NCI-H510A treated with DMSO at 0.1 percent for 48 hours (cell line): ENCODE results near the gene NDUFS7.

Experiments used
- DNase-seq: peaks from one replicate; lab custom pipeline; 2025; lab: John Stamatoyannopoulos, UW

The NDUFS7 gene

DNA sequence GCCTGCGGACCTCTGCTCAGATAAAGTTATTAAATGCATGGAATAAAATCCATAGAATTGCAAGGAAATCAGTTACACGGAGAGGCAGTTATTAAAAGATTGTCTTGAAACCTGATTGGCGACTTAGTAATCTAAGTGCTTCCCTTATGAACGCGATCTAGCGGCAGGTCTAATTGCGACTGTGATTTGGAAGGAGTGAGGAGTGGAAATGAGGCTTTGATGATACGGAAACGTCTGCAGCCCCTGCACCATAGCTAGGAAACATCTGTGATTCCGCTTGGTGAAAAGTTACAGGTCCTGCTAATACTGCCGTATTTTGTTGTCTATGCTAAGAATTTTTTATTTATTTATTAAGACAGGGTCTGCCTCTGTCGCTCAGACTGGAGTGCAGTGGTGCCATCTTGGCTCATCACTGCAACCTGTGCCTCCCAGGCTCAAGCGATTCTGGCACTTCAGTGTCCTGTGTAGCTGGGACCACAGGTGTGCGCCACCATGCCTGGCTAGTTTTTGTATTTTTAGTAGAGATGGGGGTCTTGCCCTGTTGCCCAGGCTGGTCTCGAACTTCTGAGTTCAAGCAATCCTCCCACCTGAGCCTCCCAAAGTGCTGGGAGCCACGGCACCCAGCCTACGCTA, 887 bp downstream of the NDUFS7 start:
- no peak for DNase-seq

DNA sequence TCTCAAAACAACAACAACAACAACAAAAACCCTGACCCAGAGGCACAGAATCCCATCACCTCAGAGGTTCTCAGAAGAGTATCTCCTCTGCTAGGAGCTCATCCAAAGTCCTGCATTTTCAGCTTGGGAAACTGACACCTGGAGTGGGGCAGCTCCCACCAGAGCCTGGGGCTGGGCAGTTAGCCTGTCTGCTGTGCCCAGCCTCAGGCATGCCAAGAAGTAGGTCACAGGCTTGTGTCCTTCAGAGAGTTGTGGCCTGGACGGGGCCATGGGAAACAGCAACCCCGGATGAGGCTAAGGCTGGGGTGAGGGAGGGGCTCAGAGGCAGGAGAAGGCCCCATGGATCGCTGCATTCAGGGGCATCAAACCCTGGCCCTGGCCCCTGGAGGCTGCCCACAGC, 2.1 kb downstream of the NDUFS7 start:
- DNase-seq: no peak

DNA sequence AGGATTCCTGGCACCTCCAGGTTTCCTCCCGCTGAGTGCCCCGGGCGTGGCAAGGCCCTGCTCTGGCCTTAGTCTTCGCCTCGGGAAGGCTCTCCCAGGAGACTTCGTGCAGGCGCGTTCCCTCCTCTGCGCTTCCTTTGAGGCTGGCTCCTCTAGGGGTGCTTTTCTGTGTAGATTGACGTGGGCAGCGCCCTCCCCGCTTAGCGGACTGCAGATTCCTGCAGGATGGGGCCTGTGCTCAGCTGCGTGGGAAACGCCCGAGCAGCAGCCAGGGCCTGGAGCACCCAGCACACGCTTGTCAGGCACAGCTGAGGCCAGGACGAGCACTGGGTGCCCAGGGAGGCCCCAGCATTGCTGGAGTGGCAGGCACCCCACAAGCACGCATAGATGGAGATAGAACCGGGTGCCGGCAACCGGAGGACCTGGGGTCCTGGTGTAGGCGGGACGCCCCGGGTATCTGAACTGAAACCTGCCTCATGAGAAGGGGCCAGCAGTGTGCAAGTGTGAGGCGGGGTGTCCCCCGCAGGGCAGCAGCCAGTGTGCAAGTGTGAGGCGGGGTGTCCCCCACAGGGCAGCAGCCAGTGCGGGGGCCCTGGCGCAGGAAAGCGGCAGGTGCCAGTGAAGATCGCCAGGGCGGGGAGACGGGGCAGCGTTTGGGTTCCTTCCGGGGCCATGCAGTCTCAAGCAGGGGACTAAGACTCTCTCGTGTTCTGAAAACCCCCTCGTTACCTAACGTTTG, 3.4 kb downstream of the NDUFS7 start:
- no peak for DNase-seq

DNA sequence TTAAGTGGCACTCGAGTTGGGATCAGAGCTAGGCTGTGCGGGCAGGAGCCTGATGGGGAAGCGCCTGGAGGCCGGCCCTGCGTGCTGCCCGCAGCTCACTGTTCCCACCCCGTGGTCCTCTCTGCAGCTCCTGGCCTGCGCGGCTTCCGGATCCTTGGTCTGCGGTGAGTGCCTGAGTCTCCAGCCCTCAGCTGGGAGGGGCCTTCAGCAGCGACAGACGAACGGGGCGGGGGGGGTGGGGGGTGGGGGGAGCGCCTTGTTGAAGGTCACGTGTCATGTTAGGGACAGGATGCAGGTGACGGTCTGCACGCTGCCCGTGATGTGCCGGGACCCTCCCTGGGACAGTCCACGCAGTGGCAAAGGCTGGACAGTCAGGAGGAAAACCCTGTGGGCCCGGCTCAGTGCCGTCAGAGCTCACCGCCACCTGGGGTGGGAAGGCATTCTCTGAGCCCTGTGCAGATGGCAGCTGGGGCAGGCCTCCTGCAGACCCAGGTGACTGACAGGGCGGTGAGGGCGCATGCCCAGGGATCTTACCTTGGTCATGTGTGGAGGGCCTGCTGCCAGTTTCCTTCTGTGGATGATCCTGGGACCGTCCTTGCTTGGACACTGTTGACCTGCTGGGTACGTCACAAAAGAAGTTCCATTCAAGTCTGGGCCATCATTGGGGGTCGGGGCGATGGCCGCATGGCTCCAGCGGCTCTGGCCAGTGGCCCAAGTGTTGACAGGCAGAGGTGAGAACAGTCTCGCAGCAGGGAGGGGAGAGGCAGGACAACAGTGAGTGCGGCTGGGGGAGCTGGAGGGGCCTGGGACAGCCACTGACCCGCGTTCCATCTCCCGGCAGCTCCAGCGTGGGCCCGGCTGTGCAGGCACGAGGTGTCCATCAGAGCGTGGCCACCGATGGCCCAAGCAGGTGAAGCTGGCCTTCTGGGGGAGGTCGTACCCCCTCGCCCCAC, 4.3 kb downstream of the NDUFS7 start:
- DNase-seq: no peak

DNA sequence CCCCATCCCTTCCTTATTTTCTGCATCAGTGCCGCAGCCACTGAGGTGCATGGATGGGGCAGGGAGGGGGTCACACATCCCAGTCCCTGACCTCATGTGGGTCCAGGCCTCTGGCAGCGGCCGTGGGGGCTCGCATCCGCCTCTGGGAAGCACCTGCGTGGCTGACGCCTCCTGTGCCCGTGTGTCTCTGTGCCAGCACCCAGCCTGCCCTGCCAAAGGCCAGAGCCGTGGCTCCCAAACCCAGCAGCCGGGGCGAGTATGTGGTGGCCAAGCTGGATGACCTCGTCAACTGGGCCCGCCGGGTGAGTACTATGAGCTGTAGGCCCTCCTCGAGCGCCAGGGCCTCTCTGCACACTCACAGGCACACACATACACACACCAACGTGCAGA, 4.9 kb downstream of the NDUFS7 start:
- DNase-seq: no peak

DNA sequence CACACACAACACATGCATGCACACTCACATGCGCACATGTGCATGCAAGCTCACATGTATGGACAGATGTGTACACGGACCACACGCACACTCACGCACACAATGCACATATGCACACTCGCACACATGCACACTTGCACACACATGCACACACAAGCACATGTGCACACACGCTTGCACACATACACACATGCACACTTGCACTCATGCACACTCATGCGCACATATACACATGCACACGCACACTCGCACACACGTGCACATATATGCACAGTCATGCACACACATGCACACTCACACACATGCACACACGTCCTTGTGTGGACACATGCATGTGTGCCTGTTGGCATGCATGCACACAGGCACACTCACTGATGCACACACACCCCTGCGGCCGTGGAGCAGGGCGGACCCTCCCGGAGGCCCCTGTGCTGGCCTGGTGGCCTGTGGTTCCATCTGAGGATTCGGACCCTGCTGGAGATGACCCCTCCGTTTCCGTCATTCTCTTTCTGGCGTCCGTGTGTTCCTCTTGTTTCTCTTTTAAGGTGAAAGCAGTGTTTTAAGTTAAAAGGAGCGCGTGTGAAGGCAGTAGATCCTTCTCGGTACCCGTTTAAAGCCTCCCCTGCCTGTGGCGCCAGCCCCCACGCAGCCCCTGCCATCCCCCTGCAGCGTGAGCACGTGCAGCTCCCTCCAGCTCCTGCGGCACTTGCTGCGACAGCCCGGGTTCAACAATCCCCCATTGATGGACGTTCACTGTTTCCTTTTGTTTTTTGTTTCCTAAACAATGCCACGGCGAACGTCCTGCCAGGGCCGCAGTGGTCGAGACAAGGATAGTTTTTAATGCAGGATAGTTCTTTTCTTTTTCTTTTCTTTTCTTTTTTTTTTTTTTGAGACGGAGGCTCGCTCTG, 5.6 kb downstream of the NDUFS7 start:
- DNase-seq: no peak

DNA sequence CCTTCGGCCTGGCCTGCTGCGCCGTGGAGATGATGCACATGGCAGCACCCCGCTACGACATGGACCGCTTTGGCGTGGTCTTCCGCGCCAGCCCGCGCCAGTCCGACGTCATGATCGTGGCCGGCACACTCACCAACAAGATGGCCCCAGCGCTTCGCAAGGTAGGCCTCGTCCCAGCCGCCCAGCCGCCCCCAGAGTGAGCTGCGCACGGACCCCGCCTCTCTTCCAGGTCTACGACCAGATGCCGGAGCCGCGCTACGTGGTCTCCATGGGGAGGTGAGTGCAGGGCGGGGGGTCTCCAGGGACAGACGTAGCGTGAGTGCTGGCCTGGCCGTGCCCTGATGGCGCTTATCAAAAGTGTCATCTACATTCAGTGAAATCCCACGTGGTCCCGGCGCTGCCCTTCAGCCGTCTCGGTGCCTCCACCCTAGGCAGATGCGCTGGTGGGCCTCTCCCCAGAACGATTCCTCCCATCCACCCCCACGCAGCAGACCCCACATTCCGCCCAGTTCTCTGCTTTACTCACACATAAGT, 7.2 kb downstream of the NDUFS7 start:
- no peak for DNase-seq

DNA sequence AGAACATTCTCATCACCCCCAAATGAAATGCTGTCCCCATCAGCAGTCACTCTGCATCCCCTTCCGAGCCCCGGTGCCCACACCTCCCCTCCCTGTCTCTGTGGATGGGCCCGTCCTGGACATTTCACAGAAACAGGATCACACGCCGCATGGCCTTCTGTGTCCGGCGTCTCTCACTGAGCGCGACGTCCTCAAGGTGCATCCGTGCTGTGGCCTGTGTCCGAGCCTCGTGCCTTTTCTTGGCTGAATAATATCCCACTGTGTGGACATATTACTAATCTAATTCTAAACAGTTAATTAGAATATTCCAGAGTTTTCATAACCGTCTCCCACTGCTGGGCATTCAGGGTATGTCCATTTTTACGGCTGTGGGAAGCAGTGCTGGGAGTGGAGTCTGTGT, 8.7 kb downstream of the NDUFS7 start:
- no peak for DNase-seq

DNA sequence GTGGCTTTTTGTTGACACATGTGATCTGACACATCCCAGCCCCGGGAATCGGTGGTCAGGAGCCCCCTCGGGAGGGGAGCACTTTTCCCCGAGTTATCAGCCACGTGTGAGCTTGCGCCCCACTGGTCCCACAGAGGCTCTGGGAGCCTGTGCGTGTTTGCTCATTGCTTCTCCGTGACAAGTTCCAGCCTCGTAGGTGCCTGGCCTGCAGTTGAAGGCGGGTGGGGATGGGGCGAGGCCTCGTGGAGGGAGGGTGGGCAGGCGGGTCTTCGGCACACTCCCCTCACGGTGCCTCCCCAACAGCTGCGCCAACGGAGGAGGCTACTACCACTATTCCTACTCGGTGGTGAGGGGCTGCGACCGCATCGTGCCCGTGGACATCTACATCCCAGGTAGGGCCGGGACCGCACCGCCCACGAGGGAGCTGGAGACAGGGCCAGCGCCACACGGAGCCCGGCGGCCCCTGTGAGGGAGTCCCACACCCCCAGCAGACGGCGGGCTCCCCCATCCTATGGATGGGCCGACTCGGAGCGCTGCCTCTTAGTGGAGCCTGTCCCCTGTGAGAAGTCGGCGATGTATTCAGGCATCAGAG, 9.3 kb downstream of the NDUFS7 start:
- no peak for DNase-seq

DNA sequence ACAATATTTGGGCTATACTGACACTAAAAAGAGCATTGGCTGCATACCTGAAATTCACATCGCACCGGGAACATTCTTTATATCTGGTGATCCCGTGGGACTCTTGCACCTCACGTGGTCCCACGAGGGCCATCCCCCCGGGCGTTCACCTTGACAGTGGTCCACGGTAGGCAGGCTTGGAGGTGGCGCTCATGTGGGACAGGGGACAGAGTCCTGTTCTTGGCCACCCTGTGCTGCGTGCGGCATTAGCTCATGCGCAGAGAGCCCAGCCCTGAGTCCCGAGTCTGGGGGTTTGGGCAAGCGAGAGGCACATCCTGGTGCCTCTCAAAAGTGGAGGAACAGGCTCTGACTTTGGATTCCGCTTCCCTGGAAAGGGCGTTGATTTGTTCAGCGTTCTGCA, 10.1 kb downstream of the NDUFS7 start:
- no peak for DNase-seq

DNA sequence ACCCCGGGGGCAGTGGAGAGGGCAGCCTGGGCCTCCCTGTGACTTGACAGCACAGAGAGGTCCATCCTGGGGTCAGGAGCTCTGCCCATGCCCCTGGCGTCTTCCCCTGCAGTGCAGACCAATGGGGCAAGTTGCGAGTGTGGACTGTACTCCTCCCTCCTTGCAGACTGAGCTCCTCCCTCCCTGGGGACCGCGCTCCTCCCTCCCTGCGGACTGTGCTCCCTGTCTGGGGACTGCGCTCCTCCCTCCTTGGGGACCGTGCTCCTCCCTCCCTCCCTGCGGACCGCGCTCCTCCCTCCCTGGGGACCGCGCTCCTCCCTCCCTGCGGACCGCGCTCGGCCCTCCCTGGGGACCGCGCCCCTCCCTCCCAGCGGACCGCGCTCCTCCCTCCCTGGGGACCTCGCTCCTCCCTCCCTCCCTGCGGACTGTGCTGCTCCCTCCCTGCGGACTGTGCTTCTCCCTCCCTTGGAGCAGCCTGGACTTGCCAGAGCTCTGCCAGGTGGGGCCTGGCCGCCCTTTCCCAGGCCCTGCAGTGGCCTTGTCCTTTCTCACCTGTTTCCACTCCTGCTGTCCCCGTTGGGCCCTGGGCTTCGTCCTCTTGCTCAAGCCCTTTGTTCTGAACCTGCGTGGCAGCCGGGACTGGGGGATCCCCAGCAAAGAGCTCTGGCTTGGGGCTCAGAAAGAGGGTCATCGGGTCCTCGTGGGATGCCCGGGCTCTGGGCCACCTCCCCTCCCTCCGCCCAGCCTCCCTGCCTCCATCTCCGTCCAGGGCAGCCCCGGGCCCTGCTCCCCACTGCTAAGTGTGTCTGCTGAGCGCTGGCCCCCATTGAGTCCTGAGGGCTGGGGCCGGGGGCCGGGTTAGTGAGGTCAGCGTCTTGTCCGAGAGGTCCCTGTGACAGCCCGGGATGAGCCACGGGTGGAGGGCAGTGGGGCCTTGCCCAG, 10.8 kb downstream of the NDUFS7 start:
- DNase-seq: no peak

DNA sequence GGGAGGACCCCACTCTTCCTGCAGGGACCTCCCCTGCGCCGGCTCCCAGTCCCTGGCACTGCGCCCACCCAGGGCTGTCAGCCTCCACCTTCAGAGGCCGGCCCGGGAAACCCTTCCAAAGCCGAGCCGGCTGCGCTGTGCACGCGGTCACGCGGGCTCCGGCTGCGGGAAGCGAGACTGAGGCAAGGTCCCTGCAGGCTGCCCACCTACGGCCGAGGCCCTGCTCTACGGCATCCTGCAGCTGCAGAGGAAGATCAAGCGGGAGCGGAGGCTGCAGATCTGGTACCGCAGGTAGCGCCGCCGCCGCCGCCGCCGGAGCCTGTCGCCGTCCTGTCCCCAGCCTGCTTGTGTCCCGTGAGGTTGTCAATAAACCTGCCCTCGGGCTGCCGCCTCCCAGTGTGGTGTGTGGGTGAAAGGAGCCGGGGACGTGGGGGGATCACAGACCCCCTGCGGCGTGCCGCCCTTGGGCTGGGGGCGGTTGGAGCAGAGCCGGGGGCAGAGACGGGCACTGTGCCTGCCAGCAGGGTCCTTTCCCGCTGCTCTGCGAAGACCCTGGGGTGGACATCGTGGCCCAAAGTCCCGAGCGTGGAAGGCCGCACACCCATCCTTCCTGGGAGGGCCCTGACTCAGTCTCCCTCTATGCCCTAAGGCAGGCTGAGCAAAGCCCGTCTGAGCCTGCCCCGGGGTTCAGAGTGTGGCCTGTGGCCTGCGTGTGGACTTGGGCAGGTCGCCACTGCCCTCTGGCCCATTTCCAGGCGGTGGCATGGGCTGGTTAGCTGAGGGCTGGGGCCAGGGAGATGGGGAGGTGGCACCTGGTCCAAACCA, 11.7 kb downstream of the NDUFS7 start:
- no peak for DNase-seq

DNA sequence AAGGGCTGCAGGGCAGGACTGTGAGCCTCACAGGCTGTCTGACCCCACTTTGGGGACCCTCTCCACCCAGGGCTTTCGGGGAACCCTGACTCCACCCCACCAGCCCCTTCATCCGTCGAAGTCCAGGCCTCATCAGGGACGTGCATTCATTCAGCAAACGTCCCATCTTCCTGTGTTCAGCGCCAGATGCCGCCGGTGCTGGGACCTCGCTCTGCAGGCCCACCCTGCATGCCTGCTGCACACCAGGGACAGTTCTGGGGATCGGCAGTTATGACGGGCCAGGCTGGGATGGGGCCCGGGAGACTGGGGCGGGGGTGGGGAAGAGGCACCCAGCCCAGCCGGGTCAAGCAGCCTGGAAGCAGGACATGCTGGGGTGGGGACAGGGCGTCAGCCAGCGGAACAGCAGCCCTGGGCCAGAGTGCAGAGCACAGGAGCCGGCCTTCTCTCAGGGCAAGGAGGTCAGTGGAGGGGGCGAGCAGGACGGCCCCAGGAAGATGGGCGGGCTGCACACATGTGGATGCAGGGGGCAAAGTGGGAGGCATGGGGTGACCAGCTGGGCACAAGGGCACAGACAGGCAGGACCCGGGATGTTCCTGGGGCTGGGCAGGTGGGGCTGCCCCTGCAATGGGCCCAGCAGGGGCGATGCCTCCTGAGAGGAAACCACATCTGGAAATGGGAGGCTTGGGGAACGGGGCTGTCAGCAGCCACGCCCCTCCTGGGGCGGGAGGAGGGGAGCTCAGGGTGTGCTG, 12.5 kb downstream of the NDUFS7 start:
- no peak for DNase-seq

DNA sequence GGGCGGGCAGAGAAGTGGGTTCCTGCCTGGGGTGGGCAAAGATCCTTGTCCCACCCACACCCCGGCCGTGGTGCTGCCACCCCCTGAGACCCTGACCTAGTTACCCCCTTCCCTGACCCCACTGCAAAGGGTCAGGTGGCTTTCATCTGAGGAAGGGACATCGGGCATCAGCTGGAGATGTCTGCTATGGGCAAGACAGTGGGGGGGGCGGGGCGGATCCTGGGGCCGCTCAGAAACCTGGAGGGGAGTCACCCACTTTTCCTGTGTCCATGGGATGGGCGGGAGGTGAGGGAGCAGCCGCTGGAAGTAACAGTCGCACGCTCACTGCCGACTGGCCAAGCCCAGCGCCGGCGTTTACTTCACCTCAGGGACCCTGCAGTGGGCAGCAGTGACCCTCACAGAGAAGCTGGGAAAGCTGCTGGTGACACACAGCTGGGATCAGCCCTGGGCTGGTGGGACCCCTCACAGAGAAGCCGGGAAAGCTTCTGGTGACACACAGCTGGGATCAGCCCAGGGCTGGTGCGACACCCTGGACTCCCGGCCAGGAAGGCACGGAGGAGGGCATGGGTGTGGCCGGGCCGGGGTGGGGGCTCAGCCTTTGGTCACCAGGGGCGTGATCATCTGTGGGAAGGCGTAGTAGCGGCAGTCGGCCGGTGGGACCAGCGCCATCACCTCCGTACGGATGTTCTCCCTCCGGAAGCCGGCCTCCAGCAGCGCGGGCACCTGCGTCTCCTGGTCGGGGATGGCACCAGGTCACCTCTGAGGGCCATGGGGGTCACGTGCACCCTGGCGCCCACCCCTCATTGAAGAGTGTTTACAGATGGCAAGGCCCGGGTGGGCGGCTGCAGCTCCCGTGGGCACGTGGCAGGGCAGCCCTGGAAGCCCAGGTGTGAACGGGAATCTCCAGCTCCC, 13.3 kb downstream of the NDUFS7 start:
- no peak for DNase-seq

DNA sequence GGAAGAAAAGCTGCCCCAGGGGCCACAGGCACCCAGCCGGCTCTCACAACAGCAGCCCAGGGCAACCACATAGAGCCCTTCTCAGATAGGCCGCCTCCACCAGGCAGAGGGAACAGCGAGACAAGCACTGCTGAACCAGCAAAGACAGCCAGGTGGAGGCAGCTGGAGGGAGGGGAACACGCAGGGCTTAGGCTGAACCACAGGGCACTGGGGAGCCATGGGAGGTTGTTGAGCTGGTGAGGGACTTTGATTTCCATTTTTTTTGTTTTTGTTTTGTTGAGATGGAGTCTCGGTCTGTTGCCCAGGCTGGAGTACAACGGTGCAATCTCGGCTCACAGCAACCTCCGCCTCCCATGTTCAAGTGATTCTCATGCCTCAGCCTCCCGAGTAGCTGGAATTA, 14.1 kb downstream of the NDUFS7 start:
- no peak for DNase-seq

DNA sequence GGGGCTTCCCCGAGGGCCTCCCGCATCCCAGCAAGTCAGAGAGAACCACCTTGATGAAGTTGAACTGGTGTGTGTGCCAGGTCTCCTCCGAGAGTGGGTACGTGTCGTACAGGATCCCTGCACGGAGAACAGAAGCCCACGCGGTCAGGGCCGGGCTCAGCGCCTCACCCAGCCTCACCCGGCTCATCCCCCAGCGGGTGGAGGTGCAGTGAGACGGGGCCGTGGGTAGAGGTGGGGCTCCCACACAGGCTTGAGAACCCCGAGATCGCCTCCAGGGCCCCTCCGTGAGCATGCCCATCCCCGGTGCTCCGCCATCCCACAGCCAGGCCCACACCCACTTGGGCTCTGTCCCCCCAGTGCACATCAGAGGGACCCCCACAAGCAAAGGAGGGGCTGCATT, 15.4 kb downstream of the NDUFS7 start:
- DNase-seq: no peak

DNA sequence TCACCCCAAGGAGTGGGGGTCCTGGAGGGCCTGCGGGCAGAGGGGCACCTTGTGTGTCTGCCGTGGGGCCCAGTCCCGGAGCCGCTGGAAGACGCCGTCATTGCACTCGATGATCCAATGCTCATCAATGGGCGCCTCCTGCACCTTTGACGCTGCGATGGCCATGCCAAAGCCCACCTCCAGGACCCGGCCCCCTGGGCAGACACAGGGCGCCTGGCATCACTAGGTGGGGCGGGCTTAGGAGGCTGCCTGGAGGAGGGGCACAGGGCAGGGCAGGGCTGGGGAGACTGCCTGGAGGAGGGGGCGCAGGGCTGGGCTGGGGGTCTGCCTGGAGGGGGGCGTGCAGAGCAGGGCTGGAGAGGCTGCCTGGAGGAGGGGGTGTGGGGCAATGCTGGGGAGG, 16.0 kb downstream of the NDUFS7 start:
- no peak for DNase-seq
